Measurements from ENCODE around the gene CAST.
A peak's percentile ranks its signal among the peaks of the same experiment; 100 is the strongest.

CAST gene

DNA sequence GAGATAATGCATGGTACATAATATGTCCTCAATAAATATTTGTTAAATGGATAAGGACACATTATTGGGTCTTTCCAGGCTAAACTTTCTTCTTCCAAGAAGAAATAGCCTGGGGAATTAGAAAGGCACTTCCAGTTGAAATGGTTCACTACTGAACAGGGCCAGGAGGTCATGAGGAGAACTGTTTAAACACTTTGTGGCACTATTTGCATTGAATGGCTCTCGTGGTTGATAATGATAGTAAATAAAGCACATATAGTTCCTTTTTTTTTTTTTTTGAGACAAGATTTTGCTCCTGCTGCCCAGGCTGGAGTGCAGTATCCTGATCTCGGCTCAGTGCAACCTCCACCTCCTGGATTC is 19.9 kb upstream of the CAST start:
- DNase-seq (ENCODE audit: low read depth), result no peak

DNA sequence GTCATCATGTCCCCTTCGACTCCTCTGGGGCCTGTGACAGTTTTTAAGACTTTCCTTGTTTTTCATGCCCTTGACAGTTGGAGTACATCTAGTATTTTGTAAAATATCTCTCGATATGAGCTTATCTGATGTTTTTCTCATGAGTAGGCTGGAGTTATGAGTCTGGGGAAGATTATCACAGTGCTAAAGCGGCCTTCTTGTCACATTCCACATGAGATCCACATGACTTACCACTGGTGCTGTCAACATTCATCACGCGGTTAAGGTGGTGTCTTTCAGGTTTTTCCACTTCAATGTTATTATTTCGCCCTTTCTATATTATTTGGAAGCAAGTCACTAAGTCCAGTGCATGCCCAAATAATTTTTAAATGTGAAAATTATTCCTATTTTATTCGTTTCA is 17.1 kb upstream of the CAST start:
- no peak for DNase-seq (ENCODE audit: low read depth)

DNA sequence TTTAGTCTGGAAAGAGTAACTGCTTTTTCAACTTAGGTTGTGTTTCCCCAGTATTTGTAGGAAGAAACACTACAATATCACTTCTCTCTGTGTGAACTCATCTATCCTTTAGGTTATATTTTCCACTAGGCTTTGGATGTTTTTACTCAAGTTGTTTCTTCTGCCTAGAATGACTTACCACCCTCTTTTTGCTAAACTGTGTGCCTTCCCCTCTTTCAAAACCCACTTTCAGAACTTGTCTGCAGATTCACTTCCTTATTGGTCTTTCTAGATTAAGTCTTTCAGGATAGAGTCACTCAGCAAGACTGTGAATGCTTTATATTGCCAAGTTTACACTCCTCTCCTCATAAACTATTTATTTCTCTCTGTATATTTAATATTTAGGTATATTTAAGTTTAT is 14.2 kb upstream of the CAST start:
- no peak for DNase-seq (ENCODE audit: low read depth)

DNA sequence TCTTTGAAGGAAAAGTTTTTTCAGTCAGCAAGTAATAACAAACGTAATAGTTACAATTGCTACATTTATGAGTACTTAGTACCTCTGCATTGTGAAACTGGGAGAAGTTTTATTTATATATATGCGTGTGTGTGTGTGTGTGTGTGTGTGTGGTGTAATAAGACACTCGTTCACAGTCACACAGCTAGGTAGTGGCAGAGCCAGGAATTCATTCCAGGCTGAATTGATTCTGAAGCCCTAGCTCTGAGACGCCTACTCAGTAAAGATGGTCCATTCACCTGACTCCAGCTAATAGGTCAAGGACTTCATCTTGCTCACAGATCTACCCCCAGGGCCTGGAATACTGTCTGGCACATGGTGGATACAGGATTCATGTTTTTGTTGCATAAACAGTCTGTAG is 13.6 kb upstream of the CAST start:
- no peak for DNase-seq (ENCODE audit: low read depth)

DNA sequence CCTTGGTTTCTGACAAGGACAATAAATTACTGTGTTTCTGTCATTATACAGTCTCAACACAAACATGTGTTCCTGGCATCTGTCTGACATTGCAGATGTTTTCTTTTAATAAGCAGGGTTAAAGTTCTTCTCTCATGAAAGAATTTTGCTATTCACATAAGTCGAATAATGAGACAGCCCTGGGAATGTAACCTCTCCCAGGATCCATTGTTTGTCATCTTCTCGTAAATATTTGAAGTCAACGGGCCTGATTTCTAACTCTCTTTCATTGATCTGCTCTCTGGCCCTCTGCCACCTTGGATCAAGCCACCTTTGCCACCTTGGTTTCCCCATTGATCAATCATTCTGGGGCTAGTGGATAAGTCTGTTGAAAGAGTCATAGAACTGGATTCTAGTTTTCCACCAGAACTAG is 12.9 kb upstream of the CAST start:
- no peak for DNase-seq (ENCODE audit: low read depth)

DNA sequence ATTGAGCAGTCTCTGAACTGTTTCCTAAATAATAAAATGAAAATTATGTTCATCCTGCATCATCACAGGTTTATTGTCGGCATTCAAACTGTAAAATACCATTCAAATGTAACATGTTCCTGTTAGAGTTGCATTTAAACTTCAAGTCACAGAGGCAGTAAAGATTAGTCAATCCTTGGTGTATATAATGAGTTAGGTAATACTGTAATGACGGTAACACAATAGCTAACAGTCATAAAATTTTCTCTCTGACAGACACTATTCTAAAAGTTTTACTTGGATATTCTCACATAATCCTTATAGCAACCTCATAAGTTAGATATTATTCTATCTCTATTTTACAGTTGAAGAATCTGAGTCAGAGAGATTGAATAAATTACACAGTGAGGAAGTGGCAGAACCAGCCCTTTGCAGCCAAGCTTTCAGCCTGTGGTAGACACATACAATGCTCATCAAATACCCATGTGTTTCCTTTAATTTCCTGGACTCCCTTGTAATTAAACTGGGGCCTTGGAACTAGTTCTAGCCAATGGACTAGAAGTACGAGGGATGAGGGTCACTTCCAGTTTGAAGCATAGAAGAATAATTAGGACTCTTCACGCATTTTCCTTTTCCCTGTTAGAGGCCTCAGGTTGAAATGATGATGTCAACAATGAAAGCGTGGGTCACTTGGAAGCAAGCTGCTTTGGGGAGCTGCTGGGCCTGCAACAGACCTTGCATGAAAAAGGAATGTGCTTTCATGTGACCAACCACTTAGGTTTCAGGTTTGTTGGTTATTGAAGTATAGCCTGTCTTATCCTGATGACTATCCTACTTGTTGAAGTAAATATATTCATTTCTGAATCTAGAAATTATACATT is 12.3 kb upstream of the CAST start:
- DNase-seq (ENCODE audit: low read depth), result no peak

DNA sequence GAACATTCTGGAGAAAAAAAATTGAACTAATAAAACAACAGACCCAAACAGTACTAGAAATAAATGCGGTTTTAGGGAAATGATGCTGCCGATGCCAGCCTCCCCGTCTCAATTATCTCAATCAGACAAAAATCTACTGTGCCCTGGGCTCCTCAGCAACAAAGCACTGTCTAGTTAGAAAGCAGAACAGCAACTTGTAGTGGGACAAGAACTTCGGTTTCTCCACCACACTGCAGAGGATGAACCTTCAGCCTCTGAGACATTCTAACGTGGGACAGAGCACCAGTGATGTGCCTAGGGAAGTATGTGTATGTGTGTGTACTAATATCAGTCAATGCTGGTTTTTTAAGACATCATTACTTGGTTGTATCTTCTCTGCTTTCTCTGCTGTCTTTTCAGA is 11.1 kb upstream of the CAST start:
- DNase-seq (ENCODE audit: low read depth), result no peak

DNA sequence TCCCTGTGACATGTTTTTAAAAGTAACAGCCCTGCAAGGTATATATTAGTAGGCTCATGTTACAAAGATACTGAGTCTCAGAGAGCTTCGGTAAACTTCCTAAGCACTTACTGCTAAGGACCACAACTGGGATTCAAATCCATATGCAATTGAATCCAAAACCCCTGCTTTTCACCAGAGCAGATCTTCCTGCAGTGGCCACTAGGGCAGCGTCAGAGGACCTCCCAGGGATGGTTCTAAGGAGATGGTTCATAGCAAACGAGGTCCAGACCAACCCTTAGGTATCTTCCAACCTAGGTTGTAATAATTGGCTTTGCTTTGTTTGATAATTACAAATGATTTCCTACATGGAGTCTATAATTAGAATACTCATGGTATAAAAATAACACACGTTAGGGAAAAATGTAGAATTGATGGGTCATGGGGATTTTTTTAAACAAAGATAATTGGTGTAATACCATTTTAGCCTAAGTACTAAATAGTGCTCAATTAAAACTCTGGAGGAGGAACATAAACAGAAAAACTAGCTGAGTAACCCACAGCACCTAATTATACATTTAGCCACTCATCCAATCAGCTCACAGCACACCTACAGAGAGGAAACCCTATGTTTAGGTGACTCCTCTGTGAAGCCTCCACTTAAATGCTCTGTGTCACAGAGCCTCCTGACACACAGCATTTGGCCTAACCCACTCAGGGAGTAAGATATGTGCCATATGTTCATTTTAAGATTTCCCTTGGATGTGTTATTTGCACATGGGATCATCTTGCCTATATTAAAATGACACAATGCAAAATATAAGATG is 10.0 kb upstream of the CAST start:
- no peak for DNase-seq (ENCODE audit: low read depth)

DNA sequence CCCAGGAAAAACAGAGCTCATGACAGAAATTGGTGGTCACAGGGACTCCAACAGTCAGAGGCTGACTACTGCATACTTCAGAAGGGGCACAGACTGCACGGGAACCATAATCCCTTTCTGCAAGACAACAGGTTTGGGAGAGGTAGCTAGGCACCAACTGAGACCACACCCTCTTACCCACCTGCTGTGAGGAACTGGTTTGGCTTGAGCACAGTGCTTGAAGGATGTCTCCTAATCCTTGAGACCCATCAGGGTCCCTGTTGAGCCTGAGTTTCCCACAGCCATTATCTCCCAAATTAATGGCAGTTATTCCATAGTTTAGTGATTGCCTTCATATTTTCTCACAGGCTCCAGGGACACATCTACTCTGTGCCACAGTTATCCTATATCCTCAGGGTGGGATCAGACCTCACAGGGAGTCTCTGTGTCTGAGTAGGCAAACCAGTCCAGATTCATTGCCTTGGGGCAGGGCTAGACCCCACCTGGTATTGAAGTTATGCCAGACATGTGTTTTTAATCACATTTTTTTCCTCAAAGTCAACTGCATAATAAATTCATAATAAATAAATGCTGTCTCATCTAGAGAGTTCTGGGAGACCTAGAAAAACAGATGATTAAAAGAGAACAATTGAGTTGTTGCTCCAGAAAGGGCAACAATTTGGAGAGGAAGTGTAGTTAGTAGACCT is 9.3 kb upstream of the CAST start:
- DNase-seq (ENCODE audit: low read depth), result no peak

DNA sequence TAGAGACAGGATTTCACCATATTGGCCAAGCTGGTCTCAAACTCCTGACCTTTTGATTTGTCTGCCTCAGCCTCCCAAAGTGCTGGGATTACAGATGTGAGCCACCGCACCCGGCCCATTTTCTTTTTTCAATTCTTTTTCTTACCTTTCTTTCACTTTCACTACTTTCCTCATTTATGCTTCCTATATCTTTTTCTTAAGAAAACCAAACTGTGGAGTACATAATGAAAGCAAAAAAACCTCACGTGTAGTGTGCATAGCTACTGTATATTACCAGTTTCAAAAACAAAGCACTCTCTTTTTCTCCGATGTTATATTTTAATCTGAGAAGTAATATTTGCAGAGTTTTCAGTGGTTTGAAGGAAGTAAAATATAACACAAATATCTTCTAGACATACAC is 8.0 kb upstream of the CAST start:
- DNase-seq (ENCODE audit: low read depth), result no peak

DNA sequence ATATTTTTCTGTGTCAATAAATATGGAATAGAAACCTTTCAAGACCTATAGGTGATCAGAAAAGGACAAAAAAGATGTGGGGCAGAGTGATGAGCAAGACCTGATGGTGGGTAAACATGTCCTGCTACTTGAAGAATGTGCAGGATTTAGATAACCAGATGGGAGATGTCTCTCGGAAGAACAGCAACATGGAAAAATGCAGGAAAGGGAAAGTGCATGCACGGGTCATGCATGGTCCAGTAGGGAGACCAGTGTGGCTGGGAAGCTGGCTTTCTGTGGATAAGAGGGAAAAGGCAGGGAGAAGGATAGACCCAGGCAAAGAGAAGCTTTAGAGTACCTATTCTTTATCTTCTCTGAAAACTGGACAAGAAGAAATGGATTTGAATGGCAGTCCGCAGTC is 7.1 kb upstream of the CAST start:
- DNase-seq (ENCODE audit: low read depth), result no peak

DNA sequence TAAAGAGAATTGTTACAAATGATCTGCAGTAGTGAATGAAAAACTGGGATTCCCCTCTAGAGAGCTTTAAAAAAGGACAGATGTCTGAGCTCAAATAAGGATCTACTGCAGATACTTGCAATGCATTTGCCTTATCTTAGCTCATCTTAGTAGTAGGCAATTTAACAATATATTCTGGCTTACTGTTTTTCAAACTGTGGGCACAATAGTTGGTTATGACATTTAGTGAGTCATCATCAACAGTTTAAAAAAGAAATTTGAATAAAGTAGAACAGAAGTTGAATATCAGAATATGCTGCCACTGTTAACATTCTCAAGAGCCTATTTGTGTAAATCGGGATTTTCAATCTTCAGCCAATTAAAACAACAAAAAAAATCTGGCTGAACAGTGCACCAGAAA is 6.7 kb upstream of the CAST start:
- DNase-seq (ENCODE audit: low read depth), result no peak

DNA sequence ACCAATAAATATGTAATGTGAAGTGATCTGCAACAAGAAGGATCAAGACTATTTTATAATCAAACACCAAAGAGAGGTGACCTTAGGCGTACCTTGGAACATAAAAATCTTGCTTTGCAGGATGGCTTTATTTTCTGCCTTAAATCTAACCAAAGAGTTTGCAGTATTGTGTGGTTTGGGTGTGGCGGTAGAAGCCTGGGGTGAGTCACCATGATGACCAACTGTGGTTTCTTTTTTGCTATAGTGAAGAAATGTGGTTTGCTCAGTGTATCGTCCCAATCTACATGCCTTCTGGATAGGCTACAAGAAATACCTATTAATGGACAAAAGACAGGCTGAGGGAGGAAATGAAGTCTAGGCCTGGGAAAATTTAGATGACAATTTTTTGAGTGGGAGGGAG is 5.1 kb upstream of the CAST start:
- DNase-seq (ENCODE audit: low read depth), result peak; percentile 86

DNA sequence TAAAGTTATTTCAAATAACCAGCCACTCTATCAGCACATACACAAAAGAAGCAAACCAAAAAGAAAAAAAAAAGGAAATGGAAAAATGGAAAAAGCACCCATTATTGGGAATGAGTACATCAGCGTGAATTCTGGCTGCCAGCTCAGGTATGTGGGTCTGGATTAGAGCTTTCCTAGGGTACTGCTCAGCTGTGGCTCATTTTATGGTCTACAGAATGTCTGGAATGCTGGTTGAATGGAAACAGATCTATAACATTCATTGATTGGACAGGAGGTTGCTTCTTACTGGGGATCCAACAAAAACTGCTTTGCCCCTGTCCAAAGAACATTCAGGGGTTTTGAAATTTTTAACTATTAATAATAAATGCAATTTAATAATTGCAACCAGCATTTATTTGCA is 3.9 kb upstream of the CAST start:
- DNase-seq (ENCODE audit: low read depth), result no peak

DNA sequence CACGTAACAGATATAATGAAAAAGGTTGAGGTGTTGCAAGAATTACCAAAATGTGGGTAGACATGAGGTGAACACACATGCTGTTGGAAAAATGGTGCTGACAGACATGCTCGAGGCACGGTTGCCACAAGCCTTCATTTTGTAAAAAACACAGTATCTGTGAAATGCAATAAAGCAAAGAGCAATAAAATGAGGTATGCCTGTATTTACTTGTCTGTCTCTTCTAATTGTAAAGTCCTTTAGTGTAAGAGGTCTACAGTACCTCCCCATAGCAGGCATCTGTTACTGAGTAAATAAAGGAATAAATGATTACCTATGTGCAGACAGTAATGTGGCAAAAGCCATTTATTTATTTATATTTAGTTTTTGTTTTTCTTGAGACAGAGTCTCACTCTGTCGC is 3.0 kb upstream of the CAST start:
- no peak for DNase-seq (ENCODE audit: low read depth)

DNA sequence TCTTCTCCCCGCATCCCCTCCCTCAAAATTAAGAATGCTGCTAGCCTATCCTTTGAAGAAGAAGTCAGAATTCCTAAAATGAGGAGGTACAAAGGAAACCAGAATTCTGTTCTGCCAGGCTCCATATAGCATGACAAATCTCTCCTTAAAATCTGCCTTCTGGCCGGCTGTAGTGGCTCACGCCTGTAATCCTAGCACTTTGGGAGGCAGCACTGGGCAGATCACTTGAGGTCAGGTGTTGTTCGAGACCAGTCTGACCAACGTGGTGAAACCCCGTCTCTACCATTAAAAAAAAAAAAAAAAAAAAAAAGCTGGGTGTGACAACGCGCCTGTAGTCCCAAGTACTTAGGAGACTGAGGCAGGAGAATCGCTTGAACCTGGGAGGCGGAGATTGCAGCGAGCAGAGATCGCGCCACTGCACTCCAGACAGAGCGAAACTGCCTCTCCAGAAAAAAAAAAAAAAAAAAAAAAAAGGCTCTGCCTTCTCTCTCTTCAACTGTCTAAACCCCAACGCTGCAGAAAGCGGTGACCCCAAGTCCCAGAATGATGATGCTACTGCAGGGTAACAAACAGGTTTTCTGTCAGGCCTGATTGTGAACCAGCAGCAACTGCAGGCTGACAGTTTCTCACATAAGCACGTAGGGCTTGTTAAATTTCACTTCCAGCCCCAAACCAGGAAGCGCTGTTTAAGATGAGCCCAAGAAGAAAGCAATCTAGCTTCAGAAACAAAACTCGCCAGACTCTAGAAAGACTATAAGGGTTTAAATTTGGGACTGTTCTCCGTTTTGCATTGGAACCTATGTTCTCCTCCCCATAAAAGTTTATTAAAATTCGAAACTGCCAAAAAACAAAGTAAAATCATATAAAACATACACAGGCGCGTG is 963 bp upstream of the CAST start:
- no peak for DNase-seq (ENCODE audit: low read depth)

DNA sequence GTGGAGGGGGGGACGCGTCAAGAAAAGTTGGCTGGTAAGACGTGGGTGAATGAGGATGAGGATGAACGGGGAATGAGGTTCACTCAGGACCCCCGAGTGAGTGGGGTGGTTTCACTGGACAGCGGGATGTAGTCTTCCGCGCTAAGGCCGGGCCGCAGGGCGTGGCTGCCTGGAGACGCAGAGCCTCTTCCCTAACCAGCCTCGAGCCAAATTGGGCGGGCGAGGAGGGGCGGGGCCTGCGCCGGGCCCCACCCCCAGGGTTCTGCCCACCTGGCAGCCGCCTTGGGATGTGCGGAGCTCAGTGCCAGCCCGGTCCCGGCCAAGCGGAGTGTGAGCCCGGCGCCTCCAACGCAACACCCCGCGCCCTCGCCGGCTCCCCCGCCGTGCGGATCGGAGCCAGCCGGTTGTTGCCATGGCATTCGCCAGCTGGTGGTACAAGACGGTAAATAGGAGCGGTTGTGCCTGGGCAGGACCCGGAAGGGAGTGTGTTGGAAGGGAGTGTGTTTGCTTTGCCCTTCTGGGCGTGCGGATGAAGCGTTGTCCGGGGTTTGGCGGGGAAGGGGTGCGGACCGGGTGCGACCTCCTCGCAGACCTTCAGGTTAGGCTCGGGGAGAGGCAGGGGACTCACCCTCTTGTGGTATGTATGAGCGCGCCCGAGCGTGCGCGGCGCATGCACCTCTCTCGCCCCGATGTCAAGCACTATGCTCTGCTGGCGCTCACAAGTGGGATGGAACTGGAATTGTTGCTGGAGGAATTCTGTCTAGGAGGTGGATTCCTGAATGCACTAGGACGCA is 746 bp downstream of the CAST start:
- DNase-seq (ENCODE audit: low read depth), result no peak

DNA sequence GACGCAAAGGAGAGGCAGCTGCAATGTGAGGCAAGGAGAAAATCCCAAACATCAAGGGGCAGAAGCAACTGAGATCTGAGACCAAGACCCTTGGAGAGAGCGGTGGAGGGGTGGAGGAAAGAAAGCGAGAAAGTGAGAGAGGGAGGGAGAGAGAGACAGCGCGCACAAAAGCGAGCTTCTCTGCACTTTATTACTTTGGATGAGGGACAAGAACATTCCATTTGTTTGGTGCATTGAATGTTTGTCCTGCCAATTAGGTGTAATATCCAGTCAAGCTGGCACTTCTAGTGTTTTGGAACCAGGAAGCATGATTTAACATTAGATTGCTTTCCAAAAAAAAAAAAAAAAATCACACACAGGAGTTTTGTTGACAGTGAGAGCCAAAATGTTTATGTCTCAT is 1.4 kb downstream of the CAST start:
- DNase-seq (ENCODE audit: low read depth), result no peak

DNA sequence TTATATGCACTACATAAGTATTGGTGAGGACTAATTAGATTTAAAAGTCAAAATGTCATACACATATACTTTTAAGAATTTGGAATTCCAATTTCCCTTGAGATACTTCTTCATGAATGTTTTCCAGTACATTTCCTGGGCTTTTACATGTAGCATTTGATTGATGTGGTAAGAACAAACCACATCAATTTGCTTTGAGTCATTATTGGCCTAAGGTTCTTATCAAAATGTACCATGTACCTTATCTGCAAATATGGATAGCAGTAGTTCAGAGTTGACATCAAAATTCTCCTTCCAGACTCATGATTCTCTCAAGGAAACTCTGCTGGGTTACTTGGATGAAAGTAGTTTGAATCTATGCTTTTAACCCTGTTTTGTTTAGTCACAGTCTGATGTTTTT is 2.5 kb downstream of the CAST start:
- DNase-seq (ENCODE audit: low read depth), result no peak

DNA sequence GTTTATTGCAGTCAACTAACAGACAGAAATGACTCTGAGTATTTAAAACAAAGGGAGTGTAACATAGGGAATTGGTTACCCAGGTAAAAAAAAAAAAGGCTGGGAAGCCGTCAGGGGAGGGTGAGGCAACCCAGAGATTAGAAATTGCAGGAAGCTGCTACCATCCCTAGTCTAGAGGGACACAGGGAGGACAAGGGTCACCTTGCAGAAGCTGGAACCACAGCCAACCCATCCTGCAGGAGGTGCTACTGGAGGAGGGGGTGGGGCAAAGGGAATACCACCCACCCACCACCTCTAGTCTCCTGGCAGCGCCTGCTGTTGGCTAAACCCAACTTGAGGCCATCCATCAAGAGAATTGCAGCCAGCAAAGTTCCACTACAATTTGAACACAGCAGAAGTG is 6.5 kb downstream of the CAST start:
- no peak for DNase-seq (ENCODE audit: low read depth)

DNA sequence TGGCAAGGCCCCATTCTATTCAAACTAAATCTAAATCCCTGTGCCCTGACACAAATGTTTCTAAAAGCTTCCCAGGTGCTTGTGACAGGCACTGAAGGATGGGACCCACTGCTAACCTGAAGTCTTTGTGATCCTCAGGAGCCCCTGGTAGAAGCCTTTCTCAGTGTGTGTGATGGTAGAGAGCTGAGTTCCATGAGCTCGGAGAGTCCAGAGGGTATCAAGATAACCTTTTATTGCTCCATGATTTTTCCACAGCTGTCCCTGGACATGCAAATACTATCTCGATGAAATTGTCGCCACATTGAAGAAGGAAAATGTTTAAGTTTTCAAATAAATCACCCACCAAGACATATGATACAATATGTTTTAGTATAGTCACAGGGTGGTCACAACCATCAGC is 7.7 kb downstream of the CAST start:
- DNase-seq (ENCODE audit: low read depth), result no peak

Data from non-pigmented ciliary epithelial cell (primary cell).